HG02798 (cell line): ENCODE measurements around the gene GSG1L2.
"Not testable (repeated sequence)": the region's sequence is repeated elsewhere in the genome, so short reads cannot be mapped to it uniquely, and the experiment has no call there.

ENCODE experiments used
- ATAC-seq: cut with Tn5 transposase; IDR thresholded peaks from one replicate; pipeline ENCODE4 v1.9.1; 2021; ENCODE audit warnings: mild to moderate bottlenecking; ENCODE audit not compliant: unreplicated experiment, poor library complexity

The GSG1L2 gene

GRCh38 chr17:9798008-9798407 is 23.9 kb downstream of the GSG1L2 start:
- ATAC-seq: no peak

GRCh38 chr17:9792181-9792840 is 29.6 kb downstream of the GSG1L2 start:
- ATAC-seq: no peak

GRCh38 chr17:9790889-9791876 is 30.7 kb downstream of the GSG1L2 start, which contains the start of gene DHRS7C:
Gene DHRS7C, minus strand, starts transcription at chr17:9791592. Its CDS starts 308 bp downstream, at chr17:9791284.
- ATAC-seq: no peak

- no peak for ATAC-seq
These were observed 31.6 kb downstream of the GSG1L2 start for GRCh38 chr17:9790316-9790715.

GRCh38 chr17:9788601-9789000 is 33.3 kb downstream of the GSG1L2 start:
- no peak for ATAC-seq

GRCh38 chr17:9784544-9784943 is 37.3 kb downstream of the GSG1L2 start:
- ATAC-seq: no peak

- ATAC-seq: not testable (repeated sequence)
These were observed 38.4 kb downstream of the GSG1L2 start for GRCh38 chr17:9783465-9783864.

GRCh38 chr17:9783050-9783449 is 38.8 kb downstream of the GSG1L2 start:
- no peak for ATAC-seq

GRCh38 chr17:9780552-9780951 is 41.3 kb downstream of the GSG1L2 start:
- ATAC-seq: no peak

- no peak for ATAC-seq
These were observed 45.0 kb downstream of the GSG1L2 start for GRCh38 chr17:9776911-9777310.

GRCh38 chr17:9772658-9773057 is 49.2 kb downstream of the GSG1L2 start:
- no peak for ATAC-seq

GRCh38 chr17:9771465-9771864 is 50.4 kb downstream of the GSG1L2 start:
- ATAC-seq: no peak

GRCh38 chr17:9769036-9769695 is 52.7 kb downstream of the GSG1L2 start:
- no peak for ATAC-seq

- ATAC-seq: no peak
These were observed 53.4 kb downstream of the GSG1L2 start for GRCh38 chr17:9768381-9768934.

GRCh38 chr17:9767432-9767991 is 54.4 kb downstream of the GSG1L2 start:
- ATAC-seq: no peak

- no peak for ATAC-seq
These were observed 54.9 kb downstream of the GSG1L2 start for GRCh38 chr17:9766970-9767369.

GRCh38 chr17:9765322-9765721 is 56.6 kb downstream of the GSG1L2 start:
- ATAC-seq: no peak

GRCh38 chr17:9763643-9764042 is 58.2 kb downstream of the GSG1L2 start:
- ATAC-seq: no peak

- ATAC-seq: no peak
These were observed 61.6 kb downstream of the GSG1L2 start for GRCh38 chr17:9760266-9760665.

GRCh38 chr17:9755083-9755482 is 66.8 kb downstream of the GSG1L2 start:
- ATAC-seq: no peak
